Liver (tissue), 9 donors: Measurements from ENCODE around the gene ELK4. TPM values are rescaled to one million over a fixed set of nuclear protein-coding genes. Genes with fewer than 3 reads are reported as not detected.

Source experiments
- DNase-seq: peaks from one replicate; pipeline ENCODE4 v3.0.0-alpha.2; 2017; ENCODE audit warnings: low spot score
- H3K27ac ChIP-seq, 2 donors: one replicate each; pipeline ENCODE4 v1.7.0; 2013; ENCODE audit warnings: inconsistent platforms in 2 of 2, low read length in 2 of 2, control low read depth in 1 of 2, low read depth in 1 of 2, mild to moderate bottlenecking in 1 of 2
- H3K27me3 ChIP-seq, 4 donors: one replicate each; pipeline versions ENCODE4 v1.6.1 to v1.7.0; 2013; ENCODE audit warnings: low read length in 3 of 4, inconsistent platforms in 1 of 4, mild to moderate bottlenecking in 1 of 4, moderate library complexity in 1 of 4; ENCODE audit not compliant: control insufficient read depth in 4 of 4, insufficient read depth in 4 of 4
- H3K36me3 ChIP-seq, 4 donors: one replicate each; pipeline versions ENCODE4 v1.6.1 to v1.7.0; 2013; ENCODE audit warnings: low read length in 3 of 4, mild to moderate bottlenecking in 3 of 4, low read depth in 1 of 4, moderate library complexity in 1 of 4; ENCODE audit not compliant: control insufficient read depth in 4 of 4, insufficient read depth in 3 of 4
- H3K4me1 ChIP-seq, 4 donors: one replicate each; pipeline versions ENCODE4 v1.6.1 to v1.7.0; 2013; ENCODE audit warnings: low read length in 3 of 4, mild to moderate bottlenecking in 3 of 4, moderate library complexity in 1 of 4; ENCODE audit not compliant: control insufficient read depth in 4 of 4, insufficient read depth in 4 of 4
- H3K4me3 ChIP-seq, 3 donors: one replicate each; pipeline versions ENCODE4 v1.6.1 to v1.7.0; 2013; ENCODE audit warnings: low read length in 3 of 3, control low read depth in 1 of 3, low read depth in 1 of 3, mild to moderate bottlenecking in 1 of 3
- H3K9ac ChIP-seq, 2 donors: one replicate each; pipeline ENCODE4 v1.7.0; 2013; ENCODE audit warnings: low read length in 2 of 2, mild to moderate bottlenecking in 2 of 2, moderate library complexity in 2 of 2, control low read depth in 1 of 2, low read depth in 1 of 2
- H3K9me3 ChIP-seq, 4 donors: one replicate each; pipeline versions ENCODE4 v1.6.1 to v1.7.0; 2013; ENCODE audit warnings: low read length in 3 of 4; ENCODE audit not compliant: control insufficient read depth in 4 of 4
- ATF3 ChIP-seq: IDR thresholded peaks from 2 replicates; pipeline ENCODE4 v1.6.1; 2016; ENCODE audit warnings: antibody characterized with exemption
- EGR1 ChIP-seq, 2 donors: IDR thresholded peaks; 2 replicates each; pipeline ENCODE4 v1.6.1; 2016 to 2018; ENCODE audit warnings: antibody characterized with exemption in 2 of 2, low read depth in 2 of 2
- FOXA1 ChIP-seq: IDR thresholded peaks from 2 replicates; pipeline ENCODE4 v1.6.1; 2016; ENCODE audit warnings: antibody characterized with exemption
- FOXA2 ChIP-seq: IDR thresholded peaks from 2 replicates; pipeline ENCODE4 v1.6.1; 2016; ENCODE audit warnings: antibody characterized with exemption
- GABPA ChIP-seq, 2 donors: IDR thresholded peaks in 1 of 2; conservative IDR thresholded peaks in 1 of 2; 2 replicates each; pipeline ENCODE4 v1.6.1; 2016; ENCODE audit warnings: antibody characterized with exemption in 2 of 2, mild to moderate bottlenecking in 1 of 2, moderate library complexity in 1 of 2
- HNF4A ChIP-seq, 2 donors: conservative IDR thresholded peaks; 2 replicates each; pipeline ENCODE4 v1.6.1; 2016; ENCODE audit warnings: antibody characterized with exemption in 2 of 2, mild to moderate bottlenecking in 2 of 2
- HNF4G ChIP-seq: IDR thresholded peaks from 2 replicates; pipeline ENCODE4 v1.6.1; 2016; ENCODE audit warnings: antibody characterized with exemption
- JUND ChIP-seq, 2 donors: IDR thresholded peaks; 2 replicates each; pipeline ENCODE4 v1.6.1; 2016; ENCODE audit warnings: antibody characterized with exemption in 2 of 2
- MAX ChIP-seq: IDR thresholded peaks from 2 replicates; pipeline ENCODE4 v1.6.1; 2016; ENCODE audit warnings: antibody characterized with exemption
- NR2F2 ChIP-seq: IDR thresholded peaks from 2 replicates; pipeline ENCODE4 v1.6.1; 2016; ENCODE audit warnings: antibody characterized with exemption
- RAD21 ChIP-seq, 2 donors: IDR thresholded peaks; 2 replicates each; pipeline ENCODE4 v1.6.1; 2016; ENCODE audit warnings: antibody characterized with exemption in 2 of 2, mild to moderate bottlenecking in 2 of 2
- REST ChIP-seq: IDR thresholded peaks from 2 replicates; pipeline ENCODE4 v1.6.1; 2016; ENCODE audit warnings: antibody characterized with exemption, mild to moderate bottlenecking
- RXRA ChIP-seq, 2 donors: IDR thresholded peaks; 2 replicates each; pipeline ENCODE4 v1.6.1; 2017 to 2018; ENCODE audit warnings: antibody characterized with exemption in 2 of 2, mild to moderate bottlenecking in 1 of 2
- SP1 ChIP-seq: IDR thresholded peaks from 2 replicates; pipeline ENCODE4 v1.6.1; 2018; ENCODE audit warnings: antibody characterized with exemption, mild to moderate bottlenecking
- TAF1 ChIP-seq: conservative IDR thresholded peaks from 2 replicates; pipeline ENCODE4 v1.6.1; 2016; ENCODE audit warnings: antibody characterized with exemption, mild to moderate bottlenecking
- YY1 ChIP-seq: IDR thresholded peaks from 2 replicates; pipeline ENCODE4 v1.6.1; 2016; ENCODE audit warnings: antibody characterized with exemption, mild to moderate bottlenecking
- WGBS: extraction: QIAGEN DNeasy Blood & Tissue Kit; methylation state at CpG from one replicate; pipeline ENCODE4 v1.1.7; 2013; 5-methylcytosine and 5-hydroxymethylcytosine counted together
- polyA plus RNA-seq, 2 donors: library from polyadenylated mRNA; stranded (reverse) in 1 of 2; unstranded in 1 of 2; fragments of 200-250 nt in 1 of 2; fragments of >200 nt in 1 of 2; fragmentation: Nextera tagmentation in 1 of 2; extraction: Ambion mirVana in 1 of 2; gene quantifications; one replicate each; pipeline versions ENCODE4 v1.2.1 to v1.2.3, GENCODE V29; 2013 to 2015
- total RNA-seq, 2 donors: library from RNA; depleted of rRNA; stranded (reverse); fragments of >200 nt; gene quantifications; one replicate each; pipeline ENCODE4 v1.2.3, GENCODE V29; 2014
- TF ChIP-seq, protein P1 (sequence below): IDR thresholded peaks from 2 replicates; pipeline ENCODE4 v1.6.1; 2016; ENCODE audit warnings: antibody characterized with exemption
- TF ChIP-seq, protein P2 (sequence below): fragments of 150-350 bp; IDR thresholded peaks from 2 replicates; pipeline ENCODE4 v1.5.1; 2017; ENCODE audit warnings: improper control_type of control experiment, low read depth, low read length; ENCODE audit not compliant: missing input control
- donor health status: healthy.
- donor health status: healthy.
- donor health status: healthy.
- donor health status: healthy.
- donor health status: healthy.

ELK4 gene
- total and polyA plus RNA-seq, 4 donors, result 3.5 to 20.2 (median 6.9) TPM

- no peak for DNase-seq
- Histone ChIP-seq H3K36me3 (no peaks in the 10 kb centered on the region), H3K9ac (no peak overlapping the region), H3K27me3 (peaks cover 0 to 8% (median 2%) of the 10 kb centered on the region in 4 donors), H3K27ac (no peak overlapping the region), H3K4me3 (no peak overlapping the region), H3K4me1 (no peaks in the 10 kb centered on the region), H3K9me3 (no peaks in the 10 kb centered on the region)
- TF ChIP-seq FOXA2 (no peak), NR2F2 (no peak), GABPA (IDR thresholded peaks at IDR 0.05 in 1 of 2, conservative IDR thresholded peaks at IDR 0.05 in 1 of 2) (no peak), MAX (no peak), REST (no peak), YY1 (no peak), RAD21 (IDR thresholded peaks at IDR 0.05) (no peak), TAF1 (no peak), EGR1 (IDR thresholded peaks at IDR 0.05; ENCODE audit: low read depth in 2 of 2) (no peak)
- TF ChIP-seq, protein P1, sequence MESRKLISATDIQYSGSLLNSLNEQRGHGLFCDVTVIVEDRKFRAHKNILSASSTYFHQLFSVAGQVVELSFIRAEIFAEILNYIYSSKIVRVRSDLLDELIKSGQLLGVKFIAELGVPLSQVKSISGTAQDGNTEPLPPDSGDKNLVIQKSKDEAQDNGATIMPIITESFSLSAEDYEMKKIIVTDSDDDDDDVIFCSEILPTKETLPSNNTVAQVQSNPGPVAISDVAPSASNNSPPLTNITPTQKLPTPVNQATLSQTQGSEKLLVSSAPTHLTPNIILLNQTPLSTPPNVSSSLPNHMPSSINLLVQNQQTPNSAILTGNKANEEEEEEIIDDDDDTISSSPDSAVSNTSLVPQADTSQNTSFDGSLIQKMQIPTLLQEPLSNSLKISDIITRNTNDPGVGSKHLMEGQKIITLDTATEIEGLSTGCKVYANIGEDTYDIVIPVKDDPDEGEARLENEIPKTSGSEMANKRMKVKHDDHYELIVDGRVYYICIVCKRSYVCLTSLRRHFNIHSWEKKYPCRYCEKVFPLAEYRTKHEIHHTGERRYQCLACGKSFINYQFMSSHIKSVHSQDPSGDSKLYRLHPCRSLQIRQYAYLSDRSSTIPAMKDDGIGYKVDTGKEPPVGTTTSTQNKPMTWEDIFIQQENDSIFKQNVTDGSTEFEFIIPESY, result no peak
- TF ChIP-seq, protein P2, sequence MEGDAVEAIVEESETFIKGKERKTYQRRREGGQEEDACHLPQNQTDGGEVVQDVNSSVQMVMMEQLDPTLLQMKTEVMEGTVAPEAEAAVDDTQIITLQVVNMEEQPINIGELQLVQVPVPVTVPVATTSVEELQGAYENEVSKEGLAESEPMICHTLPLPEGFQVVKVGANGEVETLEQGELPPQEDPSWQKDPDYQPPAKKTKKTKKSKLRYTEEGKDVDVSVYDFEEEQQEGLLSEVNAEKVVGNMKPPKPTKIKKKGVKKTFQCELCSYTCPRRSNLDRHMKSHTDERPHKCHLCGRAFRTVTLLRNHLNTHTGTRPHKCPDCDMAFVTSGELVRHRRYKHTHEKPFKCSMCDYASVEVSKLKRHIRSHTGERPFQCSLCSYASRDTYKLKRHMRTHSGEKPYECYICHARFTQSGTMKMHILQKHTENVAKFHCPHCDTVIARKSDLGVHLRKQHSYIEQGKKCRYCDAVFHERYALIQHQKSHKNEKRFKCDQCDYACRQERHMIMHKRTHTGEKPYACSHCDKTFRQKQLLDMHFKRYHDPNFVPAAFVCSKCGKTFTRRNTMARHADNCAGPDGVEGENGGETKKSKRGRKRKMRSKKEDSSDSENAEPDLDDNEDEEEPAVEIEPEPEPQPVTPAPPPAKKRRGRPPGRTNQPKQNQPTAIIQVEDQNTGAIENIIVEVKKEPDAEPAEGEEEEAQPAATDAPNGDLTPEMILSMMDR, result no peak
- whole genome bisulfite sequencing, result 66% methylated on average over 11 of the region's 11 CpGs
Measured at GRCh38 chr1:205582046-205582445, 49.8 kb downstream of the ELK4 start.

- no peak overlapping the region for H3K9ac ChIP-seq
- H3K27ac ChIP-seq, result no peak overlapping the region
- H3K4me1 ChIP-seq, result no peaks in the 10 kb centered on the region
- no peaks in the 10 kb centered on the region for H3K36me3 ChIP-seq
- H3K9me3 ChIP-seq, result no peaks in the 10 kb centered on the region
- peaks cover 0 to 12% (median 2%) of the 10 kb centered on the region in 4 donors for H3K27me3 ChIP-seq
- no peak overlapping the region for H3K4me3 ChIP-seq
- no peak for DNase-seq
- WGBS, result 94% methylated on average over 9 of the region's 9 CpGs
- TF ChIP-seq FOXA1 (no peak), YY1 (no peak), TAF1 (no peak), EGR1 (IDR thresholded peaks at IDR 0.05; ENCODE audit: low read depth in 2 of 2) (no peak), SP1 (no peak), RAD21 (IDR thresholded peaks at IDR 0.05) (no peak), NR2F2 (no peak), MAX (no peak), HNF4A (conservative IDR thresholded peaks at IDR 0.05) (no peak), HNF4G (no peak), RXRA (IDR thresholded peaks at IDR 0.05) (no peak), JUND (IDR thresholded peaks at IDR 0.05) (no peak), ATF3 (no peak), FOXA2 (no peak)
- TF ChIP-seq, protein P2, result no peak
- TF ChIP-seq, protein P1, result no peak
Measured at GRCh38 chr1:205581321-205581980, 50.4 kb downstream of the ELK4 start.
